Hindlimb muscle (tissue), 1 donor: ENCODE results near the gene VSIR. TPM values are rescaled to one million over a fixed set of nuclear protein-coding genes. Genes with fewer than 3 reads are reported as not detected.

Experiments used
- DNase-seq: peaks from one replicate; pipeline ENCODE4 v3.0.0-alpha.2; 2013
- polyA plus RNA-seq: library from polyadenylated mRNA; unstranded; fragments of 120-200 nt; gene quantifications from one replicate; pipeline ENCODE4 v1.2.1, GENCODE V29; 2013; ENCODE audit not compliant: insufficient read length

Gene VSIR
- polyA plus RNA-seq, 1 donor: 50.4 TPM

DNA sequence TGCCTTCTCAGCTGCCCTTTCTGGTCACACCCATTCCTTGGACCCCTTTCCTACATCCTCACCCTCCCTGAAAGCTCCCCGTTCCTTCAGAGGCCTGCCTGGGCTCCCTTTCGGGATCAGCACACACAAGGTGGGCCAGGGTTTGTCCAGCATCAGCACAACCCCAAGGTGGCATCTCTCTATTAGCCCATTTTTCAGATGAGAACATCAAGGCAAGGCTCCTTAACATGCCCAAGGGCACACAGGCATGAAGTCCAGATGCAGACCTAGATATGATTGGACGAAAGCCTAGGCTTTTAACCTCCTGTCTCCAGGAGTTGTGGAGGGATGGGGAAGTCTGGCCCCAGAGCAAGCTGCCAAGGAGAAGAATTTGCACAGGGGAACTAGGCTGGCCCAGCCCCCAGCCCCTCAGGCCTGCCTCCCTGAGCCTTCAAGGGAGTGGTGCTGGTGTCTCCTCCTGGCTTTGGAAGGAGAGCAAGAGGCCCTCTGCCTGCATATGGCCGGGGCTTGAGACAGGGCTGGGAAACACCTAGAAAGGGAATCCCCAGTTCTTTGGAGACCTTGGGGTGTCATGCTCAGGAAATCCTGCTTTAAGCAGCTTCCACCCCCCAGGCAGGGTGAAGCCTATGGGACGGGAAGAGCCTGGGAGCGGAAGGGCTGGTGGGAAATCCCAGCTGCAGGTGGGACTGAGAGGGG, 9.0 kb upstream of the VSIR start:
- no peak for DNase-seq

DNA sequence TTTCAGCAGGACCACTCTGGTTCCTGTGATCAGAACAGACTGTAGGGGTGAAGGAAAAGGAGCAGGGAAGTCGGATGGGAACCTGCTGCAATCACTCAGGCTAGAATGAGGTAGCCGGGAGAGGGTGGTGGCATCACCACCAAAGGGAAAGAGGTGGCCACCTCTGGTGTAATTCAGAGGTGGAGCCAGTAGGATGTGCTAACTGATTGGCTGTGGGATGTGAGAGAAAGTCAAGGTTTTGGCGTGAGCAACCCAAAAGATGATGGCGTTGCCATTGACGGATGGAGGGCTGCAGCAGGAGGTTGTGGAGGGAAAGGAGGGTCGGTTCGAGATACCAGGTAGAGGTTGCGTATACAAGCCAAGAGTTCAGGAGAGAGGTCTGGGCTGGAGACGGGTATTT, 7.4 kb upstream of the VSIR start:
- no peak for DNase-seq

DNA sequence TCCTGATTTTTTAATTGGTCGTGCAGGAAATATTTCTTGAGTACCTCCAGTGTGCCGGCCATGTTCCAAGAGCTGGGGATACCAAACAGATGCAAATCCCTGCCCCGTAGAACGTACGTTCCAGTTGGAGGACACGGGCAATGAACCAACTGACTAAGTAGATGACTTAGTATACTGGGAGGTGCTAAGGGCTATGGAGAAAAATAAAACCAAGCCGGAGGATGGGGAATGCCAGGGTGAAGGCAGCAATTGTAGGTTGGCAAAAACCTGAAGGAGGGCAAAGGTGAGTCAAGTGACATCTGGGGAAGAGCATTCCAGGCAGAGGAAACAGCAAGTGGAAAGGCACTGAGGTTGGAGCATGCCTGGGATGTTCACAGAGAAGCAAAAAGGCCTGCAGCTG, 6.8 kb upstream of the VSIR start:
- no peak for DNase-seq

DNA sequence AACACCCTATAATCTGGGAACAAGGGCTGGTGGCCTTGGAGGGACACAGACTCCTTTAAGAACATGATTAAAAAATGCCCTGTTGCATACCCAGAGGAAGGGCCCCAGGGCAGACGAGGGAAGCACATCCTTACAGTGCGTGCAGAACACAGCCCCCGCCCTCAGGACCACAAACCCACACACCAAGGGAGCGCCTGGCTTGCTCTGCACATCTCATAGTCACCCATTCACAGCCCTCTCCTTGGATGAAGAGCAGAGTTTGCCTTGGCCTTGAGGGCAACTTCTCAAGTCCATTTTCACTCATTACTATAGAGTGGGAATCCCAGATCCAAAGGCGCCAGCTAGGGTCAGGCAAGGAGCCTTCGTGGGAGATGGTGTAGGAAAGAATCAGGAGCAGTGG, 6.3 kb upstream of the VSIR start:
- no peak for DNase-seq

DNA sequence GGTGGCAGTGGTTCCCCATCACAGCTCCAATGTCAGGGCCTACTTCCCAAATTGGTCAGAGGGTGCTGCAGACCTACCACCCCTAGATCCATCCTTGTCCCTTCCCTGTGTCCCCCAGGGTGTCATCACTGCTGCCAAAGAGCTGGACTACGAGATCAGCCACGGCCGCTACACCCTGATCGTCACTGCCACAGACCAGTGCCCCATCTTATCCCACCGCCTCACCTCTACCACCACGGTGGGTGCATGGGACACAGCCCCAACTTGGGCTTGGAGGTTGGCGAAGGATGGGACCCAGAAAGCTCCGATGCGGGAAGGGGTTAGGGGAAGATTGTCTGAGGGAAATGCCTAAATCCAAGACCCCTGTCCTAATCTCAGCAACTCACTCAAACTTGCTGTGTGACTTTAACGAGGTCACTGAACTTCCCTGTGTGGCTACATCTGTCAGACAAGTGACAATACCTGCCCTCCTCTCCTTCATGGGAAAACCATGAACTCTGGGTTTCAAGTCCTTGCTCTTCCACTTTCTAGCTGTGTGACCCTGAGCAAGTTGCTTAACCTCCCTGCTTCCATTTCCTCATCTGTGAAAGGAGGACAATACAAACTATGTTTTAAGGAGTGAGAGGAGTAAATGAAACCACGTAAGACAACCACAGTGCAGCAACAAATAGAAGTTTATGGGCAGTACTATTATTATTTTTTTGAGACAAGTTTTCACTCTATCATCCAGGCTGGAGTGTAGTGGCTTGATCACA, 4.9 kb upstream of the VSIR start:
- no peak for DNase-seq

DNA sequence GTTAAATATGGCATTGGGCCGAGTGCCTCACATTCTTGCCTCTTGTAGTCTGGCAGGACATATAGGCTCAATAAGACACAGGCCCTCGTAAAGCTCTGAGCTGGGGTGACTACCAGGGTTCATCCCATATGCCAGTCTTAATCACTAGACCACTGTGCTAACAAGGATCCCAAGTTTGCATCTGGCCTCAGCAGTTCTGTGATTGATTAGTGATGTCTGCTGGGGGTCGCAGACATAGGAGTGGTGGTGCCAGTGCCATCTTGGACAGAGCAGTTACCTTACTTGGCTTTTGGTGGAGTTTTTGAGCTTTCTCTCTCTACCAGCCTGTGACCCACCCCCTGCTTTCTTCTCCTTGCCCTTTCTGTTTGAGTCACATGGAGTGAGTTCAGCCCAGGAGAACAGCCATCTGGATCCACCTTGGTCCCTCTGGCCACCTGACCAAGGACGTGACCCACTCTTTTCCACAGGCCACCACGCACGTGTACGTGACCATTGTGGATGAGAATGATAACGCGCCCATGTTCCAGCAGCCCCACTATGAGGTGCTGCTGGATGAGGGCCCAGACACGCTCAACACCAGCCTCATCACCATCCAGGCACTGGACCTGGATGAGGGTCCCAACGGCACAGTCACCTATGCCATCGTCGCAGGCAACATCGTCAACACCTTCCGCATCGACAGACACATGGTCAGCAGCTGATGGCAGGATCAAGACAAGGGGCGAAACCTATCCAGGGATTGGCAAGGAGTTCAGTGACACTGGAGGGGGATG, 4.1 kb upstream of the VSIR start:
- DNase-seq: no peak

DNA sequence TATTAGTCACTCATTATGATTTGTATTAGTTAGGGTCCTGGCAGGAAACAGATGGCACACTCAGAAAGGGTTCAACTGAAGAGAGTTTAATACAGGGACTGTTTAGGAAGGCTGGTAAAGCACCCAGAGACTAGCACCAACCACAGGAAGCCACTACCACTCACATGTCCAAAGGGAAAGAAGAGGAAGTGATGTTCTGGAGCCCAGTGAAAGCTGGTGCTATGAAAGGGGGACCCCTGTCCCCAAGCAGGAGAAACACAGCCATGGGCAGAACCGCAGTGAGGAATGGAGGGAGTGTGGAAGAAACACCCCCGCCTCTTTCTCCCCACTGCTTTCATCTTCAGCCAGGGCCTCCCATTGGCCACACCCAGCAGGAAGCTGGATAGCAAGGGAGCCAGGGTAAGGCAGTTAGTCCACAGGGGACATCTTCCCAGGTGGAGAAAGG, 3.2 kb upstream of the VSIR start:
- no peak for DNase-seq

DNA sequence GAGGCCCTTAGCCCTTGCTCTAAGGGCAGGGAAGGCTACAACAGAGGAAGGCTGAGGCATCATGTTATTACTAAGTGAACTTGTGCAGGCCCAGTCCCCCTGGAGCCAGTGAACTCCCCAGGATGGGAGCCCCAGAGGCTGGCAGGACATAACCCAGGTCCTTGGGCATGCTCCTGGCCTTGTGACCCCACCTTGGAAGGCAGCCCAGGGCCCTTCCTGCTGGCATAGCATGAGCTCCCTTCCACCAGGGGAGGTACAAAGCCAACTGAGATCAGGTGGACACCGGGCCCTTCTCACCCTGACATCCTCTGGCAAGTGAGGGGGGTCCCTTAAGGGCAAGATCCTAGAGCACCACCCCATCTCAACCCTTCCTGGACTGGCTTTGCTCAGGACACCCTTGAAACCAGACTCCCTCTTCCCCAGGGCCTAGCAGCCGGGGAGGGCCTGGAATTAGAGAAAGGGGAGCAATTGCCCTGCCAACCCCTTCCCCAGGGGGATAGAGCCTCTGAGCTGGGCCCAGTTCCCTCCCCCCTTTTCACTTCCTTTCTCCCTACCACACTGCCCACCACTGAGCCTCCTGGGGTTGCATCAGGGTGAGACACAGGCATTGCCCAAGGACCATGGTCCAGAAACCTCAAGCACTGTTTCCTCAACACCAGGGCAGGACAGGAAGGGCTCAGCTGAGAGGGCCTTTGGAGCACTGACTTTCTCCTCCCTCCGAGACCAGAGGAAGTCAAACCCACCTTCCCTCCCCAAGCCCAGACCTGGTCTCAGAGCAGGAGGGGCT, 1.8 kb upstream of the VSIR start:
- no peak for DNase-seq

DNA sequence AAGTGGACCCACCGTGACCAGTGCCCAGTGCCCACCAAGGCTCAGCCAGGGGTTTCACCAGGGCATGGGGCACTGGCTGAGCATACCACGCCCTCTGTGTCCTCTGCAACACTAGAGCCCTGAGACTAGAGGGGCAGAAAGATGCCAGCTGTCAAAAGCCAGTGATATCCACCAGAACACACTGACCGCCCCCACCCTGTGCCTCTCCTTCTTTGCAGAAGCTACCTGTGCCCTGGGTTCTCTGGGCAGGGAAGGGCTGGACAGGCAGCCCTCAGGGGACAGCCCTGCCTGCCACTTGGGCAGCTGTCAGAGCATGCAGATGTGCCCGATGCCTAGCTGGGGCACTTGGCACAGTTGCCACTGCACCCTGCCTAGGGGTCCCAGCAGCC, 494 bp downstream of the VSIR start:
- no peak for DNase-seq

DNA sequence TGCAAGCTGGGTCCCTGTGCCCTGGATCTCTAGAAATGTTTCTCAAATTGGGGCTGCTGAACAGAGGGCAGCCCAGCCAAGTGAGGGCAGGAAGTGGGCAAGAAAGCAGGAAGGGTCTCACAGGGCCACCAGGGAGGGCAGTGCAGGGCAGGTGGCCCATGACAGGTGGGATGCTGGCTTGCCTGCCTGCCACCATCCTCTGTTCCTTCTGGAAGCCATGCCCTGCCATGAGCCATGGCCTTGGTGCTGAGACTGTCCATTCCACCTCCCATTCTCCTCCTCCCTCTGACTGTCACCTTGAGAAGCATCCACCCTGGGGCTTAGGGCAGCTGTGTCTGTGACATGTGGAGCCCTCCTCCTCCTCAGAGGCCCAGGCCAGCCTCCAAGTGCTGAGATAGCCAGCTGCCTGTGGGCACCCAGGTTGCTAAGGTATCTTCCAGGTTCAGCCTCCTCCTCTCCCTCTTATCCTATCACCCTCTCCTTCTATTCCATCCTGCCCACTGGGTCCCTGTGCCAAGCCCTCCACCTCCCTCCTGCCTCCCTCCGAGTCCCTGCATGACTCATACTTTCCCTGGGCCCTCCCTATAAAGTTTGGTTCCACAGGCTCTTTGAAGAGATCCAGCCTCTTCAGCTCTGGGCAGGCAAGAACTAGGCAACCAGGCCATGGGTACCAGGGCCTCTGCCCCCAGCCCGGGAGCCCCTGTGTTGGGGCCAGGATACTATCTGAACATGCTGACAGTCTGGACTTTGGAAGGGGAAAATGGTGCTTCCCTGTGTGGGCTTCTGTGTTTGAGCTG, 1.3 kb downstream of the VSIR start:
- DNase-seq: no peak

DNA sequence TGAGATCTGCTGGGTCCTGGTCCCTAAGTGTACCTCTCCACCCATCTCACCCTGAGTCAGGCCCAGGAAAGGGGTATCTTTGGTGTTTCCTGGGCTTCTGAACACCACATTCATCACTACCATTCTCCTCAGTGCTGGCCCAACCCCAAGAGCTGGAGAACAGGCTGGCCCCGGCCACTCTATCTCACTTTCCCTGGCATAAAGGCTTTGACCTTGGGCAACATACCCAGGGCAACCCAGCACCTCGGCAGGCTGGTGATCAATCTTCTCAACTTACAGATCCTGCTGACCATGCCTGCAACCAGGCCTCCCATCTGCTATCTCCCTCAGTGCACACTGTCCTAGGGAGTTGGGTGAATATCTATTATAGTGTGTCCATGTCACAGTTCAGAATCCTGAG, 2.1 kb downstream of the VSIR start:
- DNase-seq: no peak

DNA sequence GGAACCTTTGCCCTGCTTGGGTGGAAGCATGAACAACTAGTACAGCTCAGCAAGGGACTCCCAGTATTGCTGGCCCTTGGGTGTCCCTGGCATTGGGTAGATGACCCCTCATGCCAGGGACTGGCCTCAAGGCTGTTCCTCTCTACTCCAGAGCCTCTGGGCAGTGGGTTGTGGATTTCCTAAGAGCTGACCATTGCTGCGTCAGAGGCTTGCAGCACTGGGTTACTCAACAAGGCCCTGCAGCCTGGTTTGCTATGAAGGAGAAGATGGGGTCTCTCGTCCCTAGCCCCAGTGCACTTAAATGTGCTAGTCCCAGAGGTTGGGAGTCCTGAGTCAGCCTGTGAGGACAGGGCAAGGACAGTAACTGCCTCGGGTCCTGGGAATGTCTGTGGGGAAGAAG, 2.5 kb downstream of the VSIR start:
- DNase-seq: no peak

DNA sequence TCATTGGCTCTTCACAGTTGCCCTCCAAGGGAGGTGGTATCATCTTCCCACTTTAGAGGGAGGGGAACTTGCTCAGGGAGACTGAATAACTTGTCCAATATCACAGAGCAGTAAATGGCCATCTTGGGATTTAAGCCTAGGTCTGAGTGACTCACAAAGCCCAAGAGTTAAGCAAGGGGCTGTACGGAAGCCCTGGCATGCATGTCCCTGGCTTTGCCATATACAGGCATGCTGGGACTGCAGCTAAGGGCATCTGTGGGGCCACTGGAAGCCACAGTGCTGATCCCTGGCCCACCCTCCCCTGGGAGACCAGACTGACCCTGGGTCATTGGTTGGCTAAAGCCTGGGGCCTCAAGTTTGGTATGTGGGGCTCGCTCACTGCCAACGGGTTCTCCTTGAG, 3.1 kb downstream of the VSIR start:
- no peak for DNase-seq

DNA sequence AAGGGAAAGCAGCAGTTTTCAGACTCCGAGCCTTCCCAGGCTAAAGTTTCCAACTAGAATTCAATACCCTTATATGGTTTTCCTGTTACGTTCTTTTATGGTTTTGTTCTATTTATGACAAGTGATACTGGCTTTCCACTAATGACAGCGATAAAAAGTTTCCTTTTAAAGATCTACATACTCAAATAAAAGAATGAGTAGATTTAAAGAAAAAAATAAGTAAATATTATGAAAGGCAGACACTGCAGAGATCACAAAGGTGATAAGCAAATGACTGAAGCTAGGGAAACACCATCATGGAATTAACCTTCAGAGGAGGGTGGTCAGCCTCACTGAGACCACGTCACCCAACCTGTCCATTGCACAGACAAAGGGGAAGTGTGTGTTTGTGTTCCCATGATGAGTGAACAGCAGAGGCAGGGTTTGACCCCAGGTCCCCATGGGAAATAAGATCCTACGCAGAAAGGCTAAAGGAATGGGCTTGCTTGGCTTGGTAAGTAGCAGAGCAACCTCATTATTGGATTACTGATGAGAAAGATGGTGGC, 4.0 kb downstream of the VSIR start:
- DNase-seq: no peak

DNA sequence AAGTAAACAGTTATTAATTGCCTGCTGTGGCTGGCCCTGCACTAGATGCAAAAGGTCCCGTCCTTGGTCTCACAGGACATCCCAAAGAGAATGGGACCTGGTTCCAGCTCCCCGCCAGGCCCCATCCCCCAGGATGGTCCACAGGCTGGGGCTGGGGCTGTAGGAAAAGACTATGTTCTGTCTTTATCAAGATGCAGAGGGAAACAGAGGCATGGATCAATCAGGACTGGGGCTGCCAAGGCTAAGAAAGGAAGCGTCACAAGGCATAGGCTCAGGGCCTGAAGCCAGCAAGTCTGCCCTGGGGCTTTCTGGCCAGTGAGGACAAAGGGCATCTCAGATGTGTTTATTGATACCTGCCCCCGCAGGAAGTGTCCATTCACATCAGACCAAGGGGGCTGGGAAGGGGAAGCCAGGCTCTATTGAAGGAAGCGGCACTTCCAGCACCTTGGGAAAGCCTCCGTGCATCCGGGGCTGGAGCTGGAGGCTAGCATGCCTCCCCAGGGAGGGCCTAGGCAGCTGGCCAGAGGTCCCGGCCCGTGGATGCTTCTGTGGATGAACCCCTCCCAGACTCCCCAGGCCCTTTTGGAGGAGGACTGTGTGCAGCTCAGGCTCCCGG, 5.8 kb downstream of the VSIR start:
- no peak for DNase-seq

DNA sequence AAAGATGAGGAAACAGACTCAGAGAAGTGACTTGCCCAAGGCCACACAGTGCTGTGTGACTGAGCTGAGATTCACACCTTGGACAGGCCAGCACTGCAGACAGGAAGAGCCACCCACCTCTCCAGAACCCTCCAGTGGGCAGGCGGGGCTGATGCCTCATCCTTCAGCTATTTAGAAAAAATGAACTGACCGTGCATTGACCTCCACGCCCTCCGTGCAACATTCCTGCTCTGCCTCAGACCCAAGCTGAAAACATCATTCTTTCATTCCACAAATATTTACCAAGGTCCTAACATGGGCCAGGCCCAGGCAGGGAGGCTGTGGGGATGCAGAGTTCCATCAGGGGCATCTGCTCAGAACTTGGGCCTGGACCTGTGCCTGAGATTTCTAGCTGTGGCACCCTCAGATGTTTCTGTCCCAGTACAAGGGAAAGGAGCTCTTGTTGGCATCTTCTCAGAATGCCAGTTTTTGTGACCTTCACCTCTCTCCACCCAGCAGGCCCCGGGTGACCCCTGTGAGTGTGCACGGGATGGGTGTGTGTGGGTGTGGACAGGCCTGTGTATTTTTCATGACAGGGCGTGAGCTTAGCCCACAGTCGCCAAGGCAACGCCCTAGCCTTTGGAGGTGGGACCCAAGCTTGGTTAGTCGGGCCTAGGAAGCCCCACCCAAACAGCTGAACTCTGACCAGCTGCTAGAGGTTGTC, 6.5 kb downstream of the VSIR start:
- no peak for DNase-seq

DNA sequence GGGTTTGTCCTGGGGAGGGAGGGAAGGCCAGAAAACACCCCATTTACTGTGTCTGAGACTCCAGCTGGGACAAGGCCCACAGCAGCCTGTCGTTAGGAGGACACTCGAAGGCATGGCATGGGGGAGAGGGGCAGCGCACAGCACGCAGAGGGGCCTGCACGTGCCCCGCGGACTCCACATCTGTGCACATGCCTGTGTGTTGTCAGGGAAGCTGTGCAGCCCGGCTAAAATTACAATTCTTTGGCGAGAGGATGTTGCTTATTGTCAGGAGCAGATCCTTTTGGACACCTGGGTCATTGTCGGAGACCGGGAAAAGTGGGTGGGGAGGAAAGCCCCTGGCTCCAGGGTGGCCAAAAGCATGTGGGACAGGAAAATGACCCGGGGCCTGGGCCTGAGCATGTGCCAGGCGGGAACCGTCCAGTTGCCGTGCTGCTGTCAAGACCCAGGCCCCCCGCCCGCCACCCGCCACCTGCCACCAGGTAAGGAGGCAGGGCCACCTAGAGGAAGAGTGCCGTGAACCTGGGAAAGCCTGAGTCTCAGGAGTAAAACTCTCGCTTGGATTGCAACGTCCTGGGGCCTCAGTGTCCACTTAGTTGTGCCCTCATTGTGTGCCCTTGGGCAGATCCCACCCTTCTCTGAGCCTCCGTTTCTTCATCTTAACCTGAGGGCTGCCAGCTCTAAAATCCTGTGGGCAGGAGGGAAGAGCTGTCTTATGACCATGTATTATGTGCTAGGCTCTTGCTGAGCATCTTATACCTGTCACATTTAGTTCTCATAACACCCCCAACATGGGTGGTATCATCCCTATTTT, 7.2 kb downstream of the VSIR start:
- DNase-seq: no peak

DNA sequence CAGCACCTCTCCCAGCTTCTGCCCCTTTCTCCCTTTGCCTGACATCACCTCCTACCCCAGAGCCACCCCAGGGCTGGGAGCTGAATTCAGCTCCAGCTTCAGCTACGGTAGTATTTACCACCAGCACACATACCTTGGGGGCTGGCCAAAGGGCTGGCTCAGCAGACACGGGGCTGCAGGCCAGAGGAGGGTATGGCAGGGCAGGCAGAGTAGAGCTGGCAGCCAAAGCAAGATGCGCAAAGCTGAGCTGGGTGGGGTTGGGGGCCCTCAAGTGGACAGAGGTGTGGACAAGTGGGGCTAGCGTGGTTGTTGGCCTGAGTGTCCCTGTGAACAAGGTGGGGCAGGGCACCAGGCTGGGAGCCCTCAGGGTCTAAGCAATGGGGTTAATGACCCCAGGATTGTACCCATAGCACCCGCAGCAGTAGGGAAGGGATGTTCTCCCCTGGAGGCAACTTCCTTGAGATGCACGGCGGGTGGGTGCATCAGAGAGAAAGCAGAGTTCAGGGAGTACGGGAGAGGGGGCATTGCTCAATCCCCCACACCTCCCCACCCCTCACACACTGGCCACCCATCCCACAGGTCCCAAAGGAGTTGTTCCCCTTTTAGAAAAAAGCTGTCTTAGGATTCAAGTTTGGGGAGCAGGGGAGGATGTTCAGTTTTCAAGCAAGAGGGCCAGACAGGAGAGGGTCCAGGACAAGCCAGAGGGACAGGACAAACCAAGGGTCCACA, 8.0 kb downstream of the VSIR start:
- DNase-seq: no peak
